GM18858 (cell line): ENCODE measurements around the gene ARHGAP44.
A peak's percentile ranks its signal among the peaks of the same experiment; 100 is the strongest.

Source experiments
- ATAC-seq: cut with Tn5 transposase; IDR thresholded peaks from one replicate; pipeline ENCODE4 v1.9.1; 2021; ENCODE audit not compliant: unreplicated experiment

Gene ARHGAP44, protein sequence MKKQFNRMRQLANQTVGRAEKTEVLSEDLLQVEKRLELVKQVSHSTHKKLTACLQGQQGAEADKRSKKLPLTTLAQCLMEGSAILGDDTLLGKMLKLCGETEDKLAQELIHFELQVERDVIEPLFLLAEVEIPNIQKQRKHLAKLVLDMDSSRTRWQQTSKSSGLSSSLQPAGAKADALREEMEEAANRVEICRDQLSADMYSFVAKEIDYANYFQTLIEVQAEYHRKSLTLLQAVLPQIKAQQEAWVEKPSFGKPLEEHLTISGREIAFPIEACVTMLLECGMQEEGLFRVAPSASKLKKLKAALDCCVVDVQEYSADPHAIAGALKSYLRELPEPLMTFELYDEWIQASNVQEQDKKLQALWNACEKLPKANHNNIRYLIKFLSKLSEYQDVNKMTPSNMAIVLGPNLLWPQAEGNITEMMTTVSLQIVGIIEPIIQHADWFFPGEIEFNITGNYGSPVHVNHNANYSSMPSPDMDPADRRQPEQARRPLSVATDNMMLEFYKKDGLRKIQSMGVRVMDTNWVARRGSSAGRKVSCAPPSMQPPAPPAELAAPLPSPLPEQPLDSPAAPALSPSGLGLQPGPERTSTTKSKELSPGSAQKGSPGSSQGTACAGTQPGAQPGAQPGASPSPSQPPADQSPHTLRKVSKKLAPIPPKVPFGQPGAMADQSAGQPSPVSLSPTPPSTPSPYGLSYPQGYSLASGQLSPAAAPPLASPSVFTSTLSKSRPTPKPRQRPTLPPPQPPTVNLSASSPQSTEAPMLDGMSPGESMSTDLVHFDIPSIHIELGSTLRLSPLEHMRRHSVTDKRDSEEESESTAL

DNA sequence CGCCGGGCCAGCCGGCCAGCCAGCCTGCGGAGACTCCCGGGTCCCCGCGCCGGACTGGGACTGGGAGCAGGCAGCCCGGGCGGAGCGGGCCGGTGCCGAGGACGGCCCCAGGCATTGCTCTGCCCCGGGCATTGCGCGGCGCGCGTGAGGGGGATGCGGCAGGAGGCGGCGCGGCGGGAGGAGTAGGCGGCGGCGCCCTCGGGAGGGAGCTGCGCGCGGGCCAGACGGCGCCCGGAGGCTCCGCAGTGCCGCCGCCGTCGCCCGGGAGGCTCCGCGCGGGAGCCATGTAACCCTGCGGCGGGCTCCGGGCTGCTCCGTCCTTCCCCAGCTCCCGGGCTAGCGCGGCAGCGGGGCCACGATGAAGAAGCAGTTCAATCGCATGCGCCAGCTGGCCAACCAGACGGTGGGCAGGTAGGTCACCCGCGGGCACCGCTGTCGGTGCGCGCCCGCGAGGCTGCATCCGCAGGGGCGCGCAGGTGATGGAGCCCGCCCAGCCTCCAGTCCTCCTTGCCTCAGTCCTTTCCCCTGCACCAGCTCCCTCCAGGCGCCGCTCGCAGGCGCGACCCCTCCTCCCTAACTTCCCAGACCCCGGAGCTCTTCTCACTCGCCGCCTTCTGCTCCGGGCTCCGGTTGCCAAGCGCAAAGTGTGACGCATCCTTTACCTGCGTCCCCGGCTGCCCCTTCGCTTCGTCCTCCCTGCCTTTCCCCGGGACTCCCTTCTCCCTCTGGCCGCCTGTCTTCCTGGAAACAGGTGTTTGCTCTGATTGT lies at the start of gene ARHGAP44:
Gene ARHGAP44, plus strand, starts transcription at position 18 of the 768 bp plus-strand sequence. Its CDS starts 341 bp downstream, at position 359.
- ATAC-seq: peak; percentile 83

DNA sequence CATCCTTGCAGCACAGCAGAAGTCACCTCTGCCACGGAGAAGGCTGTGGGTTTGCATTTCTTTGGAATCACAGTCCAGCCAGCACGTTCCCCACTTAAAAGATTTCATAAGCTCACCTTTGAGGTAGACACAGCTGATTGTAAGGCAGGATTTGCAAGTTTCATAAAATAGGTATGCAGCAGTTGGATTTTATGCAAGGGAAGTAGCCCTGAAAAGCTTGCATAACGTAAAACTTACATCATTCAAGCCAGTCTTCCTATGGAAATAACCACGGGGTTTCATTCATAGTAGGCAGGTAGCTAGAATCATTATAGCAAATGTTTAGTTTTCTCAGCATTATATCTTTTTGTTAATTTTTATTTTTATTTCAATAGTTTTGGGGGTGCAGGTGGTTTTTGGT lies 49.8 kb upstream of the ARHGAP44 start:
- no peak for ATAC-seq

DNA sequence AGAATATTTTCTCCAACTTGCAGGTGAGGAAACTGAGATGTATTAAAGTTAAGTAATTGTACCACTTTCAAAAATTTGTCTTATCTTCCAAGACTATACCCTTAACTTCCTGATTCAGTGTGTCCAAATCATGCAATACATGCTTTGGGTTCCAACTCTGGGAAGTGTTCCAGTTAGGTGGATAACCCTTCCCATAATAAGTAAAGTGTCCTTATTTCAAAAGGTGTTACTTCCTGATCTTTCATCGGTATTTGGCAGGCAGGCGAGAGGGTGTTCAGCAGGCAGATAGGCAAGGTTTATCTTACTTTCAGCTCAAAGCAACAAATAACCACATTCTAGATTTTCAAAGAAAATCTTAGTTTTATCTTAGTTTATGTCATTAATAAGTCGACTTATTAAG lies 46.3 kb upstream of the ARHGAP44 start:
- ATAC-seq: no peak

DNA sequence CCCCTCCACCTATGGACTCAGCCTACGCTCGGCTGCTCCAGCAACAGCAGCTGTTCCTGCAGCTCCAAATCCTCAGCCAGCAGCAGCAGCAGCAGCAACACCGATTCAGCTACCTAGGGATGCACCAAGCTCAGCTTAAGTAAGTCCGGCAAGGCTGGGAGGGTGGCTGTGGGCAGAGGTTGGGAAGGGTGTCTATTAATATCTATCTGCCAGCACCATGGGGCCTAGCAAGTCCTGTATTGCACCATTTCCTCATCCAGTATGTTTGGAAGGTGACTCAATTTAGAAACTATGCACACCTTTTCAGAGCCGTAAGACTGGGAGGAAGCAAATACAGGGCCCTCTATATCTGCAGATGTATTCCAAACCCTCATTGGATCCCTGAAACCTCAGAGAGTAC lies 45.0 kb upstream of the ARHGAP44 start:
- ATAC-seq: no peak

DNA sequence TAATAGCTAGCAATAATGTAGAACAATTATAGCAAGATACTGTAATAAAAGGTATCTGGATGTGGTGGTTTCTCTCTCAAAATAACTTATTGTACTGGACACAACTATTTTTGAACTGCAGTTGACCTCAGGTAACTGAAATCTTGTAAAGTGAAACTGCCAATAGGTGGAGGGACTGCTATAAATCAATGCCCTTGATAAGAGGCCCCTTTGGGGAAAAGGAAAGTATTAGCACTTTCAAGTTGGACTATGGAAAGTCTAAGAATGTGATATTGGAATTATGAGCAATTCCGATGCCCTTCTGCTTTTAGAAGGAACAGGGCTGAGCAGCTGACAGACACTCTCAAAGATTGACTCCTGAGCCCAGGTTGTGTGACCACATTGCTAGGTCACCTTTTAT lies 44.5 kb upstream of the ARHGAP44 start:
- no peak for ATAC-seq

DNA sequence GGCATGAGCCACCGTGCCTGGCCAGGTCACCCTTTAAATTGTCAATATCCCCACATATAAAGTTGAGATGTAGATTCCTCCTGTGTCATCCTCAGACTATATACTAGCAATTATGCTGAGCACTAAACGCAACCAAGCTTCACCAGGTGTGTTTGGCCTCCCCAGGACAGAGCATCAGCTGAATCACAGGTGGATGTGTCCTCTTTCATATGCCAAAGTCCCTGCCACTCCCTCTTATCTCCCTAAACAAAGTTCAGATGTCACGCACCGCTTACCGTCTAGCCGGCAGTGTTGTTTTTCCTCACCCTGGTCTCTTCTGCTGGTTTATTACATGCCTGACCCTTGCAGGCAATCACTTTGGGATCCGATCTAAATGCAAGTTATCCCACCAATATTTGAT lies 43.8 kb upstream of the ARHGAP44 start:
- ATAC-seq: no peak

DNA sequence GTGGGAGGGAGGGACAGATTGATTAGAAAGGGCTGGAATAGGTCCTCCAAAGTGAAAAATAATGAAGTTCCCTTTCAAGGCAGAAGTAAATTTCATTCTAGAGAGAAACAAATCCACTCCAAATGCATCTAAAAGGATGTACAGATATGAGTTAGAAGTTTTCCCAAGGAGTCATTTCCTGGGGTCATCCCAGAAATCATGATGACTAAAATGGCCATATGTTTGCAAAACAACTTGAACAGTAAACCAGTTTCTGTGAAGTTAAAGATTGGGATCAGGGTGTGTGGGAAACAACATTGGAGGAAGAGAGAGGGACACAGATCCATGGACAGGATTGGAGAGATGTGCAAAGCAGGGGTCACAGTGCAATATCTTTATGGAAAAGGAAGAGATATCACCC lies 32.5 kb upstream of the ARHGAP44 start:
- no peak for ATAC-seq

DNA sequence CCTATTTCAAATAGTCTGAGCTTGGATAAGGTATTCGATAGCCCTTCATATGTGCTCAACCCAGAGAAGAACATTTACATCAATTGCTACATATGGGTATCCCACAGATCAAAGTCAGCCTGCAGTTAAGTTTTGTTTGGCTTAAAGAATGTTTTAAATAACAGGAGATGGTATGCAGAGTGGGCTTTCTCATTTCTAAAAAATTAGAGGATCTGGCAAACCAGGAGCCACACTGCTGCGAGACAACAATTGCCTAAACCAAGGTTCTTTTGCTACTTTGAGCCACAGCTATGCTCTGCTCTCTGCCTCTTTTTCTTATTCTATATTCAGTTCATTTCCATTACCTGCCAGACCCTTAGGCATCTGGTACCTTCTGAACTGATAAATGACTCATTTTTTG lies 30.2 kb upstream of the ARHGAP44 start:
- no peak for ATAC-seq

DNA sequence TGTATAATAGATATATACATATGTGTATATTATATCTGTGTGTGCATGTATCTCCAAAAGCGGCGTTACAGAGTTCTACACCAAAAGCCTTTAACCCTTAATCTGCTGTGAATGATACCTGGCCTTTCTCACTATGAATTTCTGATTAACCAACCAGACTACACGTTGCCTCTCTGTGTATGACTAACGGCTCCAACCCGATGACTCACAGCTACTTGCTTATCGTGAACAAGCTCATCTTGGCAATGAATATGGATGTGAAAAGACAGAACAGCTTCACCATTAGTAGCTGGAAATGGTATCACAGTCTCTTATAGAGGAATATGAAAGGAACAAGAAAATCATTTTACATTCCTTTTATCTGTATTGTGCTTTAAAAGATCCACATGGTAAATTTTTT lies 23.8 kb upstream of the ARHGAP44 start:
- no peak for ATAC-seq

DNA sequence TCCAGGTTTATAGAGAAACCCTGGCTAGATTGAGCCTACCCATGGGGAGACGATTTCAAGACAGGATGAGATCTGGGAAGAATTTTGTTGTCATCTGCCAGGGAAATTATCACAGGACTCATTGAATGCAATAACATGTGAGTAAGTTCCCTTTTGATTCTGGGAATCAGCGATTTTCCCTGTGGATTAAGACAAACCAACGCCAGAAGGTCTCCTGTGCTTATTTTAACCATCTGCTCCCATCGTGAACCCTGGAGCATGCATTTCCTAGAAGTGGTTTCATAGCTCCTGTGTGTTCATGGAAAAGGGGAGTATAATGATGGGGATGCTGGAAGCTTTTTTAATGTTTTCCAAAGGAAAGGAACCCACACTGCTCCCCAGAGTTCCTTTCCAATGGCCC lies 21.0 kb upstream of the ARHGAP44 start:
- no peak for ATAC-seq

DNA sequence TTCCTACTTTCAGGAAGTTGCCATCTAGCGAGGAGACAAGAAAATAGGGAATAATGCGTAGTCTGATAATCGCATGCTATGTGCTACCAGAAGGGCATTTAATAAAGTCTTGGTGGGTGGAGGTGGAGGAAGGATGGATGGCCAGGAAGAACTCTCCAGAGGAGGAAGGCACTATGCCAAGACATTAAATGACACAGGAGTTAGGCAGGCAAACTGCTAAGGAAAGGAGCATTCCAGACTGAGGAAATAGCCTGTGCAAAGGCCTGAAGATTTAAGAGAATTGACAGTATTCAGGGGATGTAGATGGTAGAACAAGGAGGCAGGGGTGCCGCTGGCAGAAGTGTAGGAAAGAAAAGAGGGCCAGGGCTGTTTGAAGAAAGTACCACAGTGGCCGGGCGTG lies 19.3 kb upstream of the ARHGAP44 start:
- no peak for ATAC-seq

DNA sequence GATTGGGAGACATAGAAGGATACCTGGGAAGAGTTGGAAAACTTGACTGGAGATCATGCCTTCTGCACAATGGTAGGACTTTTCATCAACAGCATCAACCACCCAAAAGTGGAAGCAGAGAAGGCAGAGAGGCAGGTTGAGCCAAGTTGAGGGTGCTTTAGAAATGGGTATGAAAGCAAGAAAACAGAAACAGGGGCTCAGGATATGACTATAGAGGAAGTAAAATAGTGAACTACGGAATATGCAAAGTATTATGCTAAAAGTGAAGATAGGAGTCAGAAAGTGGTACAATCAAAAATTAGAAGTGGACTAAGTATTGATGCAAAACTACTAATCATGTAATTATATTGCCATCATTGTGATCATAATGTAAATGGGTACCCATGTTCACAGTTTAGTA lies 16.1 kb upstream of the ARHGAP44 start:
- ATAC-seq: no peak

DNA sequence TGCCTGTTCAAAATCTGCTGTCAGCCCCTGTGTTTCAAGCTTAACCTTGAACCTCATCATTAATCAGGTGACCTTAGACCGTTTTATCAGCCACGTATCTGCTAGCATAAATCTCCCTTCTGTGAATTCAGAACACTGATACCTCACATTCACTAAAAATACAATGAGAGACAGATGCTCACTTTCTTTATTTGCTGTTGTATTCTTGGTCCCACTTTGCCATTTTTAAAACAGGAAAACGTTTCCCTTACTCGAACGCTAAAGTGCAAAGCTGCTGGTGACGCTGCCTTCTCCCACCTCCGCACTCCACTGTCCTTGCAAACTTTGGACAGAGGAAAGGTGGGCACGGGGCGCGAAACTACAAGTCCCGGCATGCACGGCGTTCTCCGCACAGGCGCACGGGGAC lies 220 bp upstream of the ARHGAP44 start:
- ATAC-seq: no peak

DNA sequence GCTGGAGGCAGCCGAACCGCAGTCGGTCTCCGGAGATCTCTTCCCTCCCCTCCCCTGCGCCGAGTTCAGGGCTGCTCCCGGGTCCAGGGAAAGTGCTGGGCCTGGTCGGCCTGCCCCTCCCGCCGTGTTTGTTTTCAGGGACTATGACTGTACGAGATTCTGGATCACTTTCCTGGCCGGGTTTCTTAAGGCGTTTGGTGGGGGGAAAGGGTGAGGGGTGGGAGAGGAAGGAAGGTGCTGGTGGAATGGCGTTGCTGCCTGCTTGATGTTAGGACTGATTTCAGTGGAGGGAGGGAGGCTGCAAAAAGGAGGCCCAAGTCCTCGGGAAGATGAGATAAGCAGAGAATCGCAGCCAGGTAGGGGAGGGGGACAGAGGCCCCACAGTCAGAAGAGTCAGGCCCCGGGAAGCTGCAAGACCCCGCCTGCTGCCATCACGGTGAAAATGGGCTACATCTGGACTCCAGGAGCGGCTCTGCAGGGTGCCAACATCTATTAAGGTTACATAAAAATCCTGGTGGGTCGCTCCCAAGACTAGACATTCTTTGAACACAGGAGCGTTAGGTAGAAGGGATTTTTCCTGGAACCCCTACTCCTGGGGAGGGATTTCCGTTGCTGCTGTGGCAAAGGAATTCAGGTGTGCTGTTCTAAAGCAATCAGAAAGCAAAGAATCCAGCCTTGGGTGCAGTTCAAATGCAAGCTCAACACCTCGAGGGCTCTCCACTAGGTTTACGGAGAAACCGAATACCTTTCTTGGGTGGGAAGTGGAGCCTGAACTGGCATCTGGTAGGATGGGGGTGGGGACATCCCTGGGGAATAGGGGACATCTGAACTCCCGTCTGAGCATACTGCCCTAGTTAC lies 1.2 kb downstream of the ARHGAP44 start:
- ATAC-seq: no peak

DNA sequence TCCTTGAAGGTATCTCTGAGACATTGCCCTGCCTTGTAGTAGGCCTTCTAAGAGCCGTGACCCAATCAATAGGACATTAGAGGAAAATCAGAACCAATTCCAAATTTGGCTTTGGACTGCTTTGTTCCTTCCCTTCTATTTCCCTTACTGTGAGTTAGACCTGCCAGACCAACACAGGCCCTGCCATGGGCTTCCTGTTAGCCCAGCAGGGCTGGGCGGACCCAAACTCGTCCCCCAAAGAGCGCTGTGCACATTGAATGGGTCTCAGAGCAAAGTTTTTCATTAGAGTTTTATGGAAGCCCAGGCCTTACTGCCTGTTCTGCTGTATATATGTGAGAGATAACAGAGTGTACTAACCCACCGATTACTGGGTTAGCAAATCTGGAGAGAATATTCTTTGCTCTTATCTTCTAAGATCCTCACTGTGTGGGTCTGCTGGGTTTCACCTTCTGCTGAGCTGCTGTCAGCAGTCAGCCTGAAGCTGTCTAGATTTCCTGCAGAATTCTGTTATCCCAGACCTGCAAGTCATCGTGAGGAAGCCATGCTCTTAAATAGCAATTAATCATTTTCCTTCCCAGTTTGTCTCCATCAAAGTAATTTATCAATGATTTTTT lies 5.7 kb downstream of the ARHGAP44 start:
- no peak for ATAC-seq

DNA sequence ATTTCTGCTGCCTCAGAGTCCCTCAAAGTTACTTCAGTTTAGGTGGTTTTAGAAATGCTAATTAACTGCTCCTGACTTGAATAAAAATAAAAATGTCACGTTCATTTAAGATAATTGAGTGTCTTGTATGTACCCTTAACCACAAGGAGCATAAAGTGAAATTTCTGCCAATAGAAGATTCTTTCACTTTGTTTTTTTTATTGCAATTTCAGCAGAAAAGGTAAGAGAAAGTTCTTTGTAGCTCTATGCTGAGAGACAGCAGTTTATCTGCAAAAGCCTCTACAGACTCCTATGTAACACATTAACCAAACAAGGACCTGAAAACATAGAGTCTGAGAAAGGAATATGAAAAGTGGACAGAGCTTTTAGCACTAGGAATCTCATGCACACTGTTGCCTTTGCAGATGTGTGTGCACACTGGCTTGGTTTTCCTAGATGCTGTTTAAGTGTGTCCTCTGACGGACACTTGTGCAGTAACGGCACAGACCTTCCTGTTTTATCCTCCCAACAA lies 11.6 kb downstream of the ARHGAP44 start:
- no peak for ATAC-seq

DNA sequence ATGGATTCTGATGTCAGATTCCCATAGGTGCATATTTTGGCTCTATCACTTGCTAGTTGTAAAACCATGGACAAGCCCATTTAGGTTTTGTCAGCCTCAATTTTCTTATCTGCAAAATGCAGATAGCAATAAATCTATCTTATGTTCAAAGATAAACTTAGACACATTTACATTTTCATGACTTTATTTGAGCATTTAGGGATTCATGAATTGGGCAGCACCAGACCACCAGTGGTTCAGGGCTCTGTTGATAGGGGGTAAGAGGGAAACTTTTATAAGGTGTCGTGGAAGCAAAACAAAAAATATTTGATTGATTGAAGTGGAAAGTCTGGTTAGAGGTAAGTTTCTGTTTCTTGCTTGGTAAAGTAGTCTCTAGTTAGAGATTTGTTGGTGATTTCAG lies 17.3 kb downstream of the ARHGAP44 start:
- ATAC-seq: no peak

DNA sequence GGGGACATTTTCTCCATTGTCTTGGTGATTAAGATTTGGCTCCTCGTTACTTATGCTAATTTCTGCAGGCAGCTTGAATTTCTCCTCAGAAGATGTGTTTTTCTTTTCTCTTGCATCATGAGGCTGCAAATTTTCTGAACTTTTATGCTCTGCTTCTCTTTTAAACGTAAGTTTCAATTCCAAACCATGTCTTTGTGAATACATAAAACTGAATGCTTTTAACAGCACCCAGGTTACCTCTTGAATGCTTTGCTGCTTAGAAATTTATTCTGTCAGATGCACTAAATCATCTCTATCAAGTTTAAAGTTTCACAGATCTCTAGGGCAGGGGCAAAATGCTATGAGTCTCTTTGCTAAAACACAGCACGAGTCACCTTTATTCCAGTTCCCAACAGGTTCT lies 19.4 kb downstream of the ARHGAP44 start:
- ATAC-seq: no peak

DNA sequence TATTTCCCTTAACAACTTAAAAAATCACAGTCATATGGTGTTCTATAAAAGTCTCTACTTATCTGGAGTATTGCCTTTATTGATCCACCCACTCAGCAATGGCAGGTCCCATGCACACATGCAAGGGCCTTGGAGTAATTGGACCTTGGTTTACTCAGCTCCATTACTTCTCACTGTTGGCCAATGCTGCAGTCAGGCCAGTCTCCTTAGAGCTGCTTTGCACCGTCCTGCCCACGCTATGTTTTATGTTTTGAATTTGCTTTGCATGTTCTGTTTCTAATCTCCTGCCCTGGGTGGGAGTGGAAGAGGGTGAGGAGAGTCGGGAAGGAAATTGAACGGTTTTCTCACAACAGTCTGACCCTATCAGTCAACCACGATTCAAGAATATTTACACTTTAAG lies 23.6 kb downstream of the ARHGAP44 start:
- ATAC-seq: no peak

DNA sequence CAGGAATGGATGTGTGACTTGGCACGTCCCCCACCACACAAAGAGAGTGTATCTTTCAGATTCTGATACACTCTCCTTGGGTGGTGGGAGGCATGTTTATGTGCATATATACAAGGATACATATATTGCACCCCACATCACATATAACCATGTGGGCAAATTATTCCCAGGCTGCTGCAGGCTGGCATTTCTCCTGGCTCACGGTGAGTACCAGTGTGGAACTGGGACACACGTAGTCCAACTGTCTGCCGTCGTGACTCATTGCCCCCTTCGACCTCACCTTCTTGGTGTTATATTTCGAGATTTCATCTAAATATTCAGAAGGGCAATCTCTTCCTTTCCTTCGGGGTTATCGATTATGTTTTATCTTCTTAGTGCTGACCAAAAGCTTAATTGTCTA lies 24.4 kb downstream of the ARHGAP44 start:
- ATAC-seq: no peak
